CD14-positive monocyte (primary cell): ENCODE measurements around the gene RFX7. TPM values are rescaled to one million over a fixed set of nuclear protein-coding genes. Genes with fewer than 3 reads are reported as not detected.

Source experiments
- DNase-seq, 3 donors: peaks; one replicate each; pipeline ENCODE4 v3.0.0-alpha.2; 2011 to 2022
- H2AFZ ChIP-seq: 2 replicates; pipeline ENCODE4 v1.6.0; 2012; ENCODE audit warnings: mild to moderate bottlenecking, low read depth, low read length, inconsistent platforms; ENCODE audit not compliant: insufficient read depth, poor library complexity, severe bottlenecking
- H3K27ac ChIP-seq, 2 donors: 1 replicate in 1 of 2; 2 replicates in 1 of 2; pipeline ENCODE4 v1.5.1; 2012 to 2013; ENCODE audit warnings: low read length in 2 of 2, control low read depth in 1 of 2, inconsistent platforms in 1 of 2, low read depth in 1 of 2, mild to moderate bottlenecking in 1 of 2
- H3K27me3 ChIP-seq, 2 donors: one replicate each; pipeline versions ENCODE4 v1.6.0 to v1.6.1; 2011 to 2013; ENCODE audit warnings: low read length in 2 of 2; ENCODE audit not compliant: control insufficient read depth in 2 of 2, insufficient read depth in 2 of 2
- H3K36me3 ChIP-seq, 2 donors: replicated peaks in 1 of 2; 1 replicate in 1 of 2; 2 replicates in 1 of 2; pipeline versions ENCODE4 v1.5.1 to v1.6.1; 2012 to 2013; ENCODE audit warnings: low read length in 2 of 2, control low read depth in 1 of 2, inconsistent platforms in 1 of 2, mild to moderate bottlenecking in 1 of 2; ENCODE audit not compliant: insufficient read depth in 2 of 2, control insufficient read depth in 1 of 2
- H3K4me1 ChIP-seq, 2 donors: 1 replicate in 1 of 2; 2 replicates in 1 of 2; pipeline versions ENCODE4 v1.5.1 to v1.6.1; 2012 to 2013; ENCODE audit warnings: low read length in 2 of 2, control low read depth in 1 of 2, inconsistent platforms in 1 of 2, mild to moderate bottlenecking in 1 of 2, moderate library complexity in 1 of 2; ENCODE audit not compliant: insufficient read depth in 2 of 2, control insufficient read depth in 1 of 2
- H3K4me2 ChIP-seq: replicated peaks from 2 replicates; pipeline ENCODE3; 2012; ENCODE audit warnings: low read length, moderate library complexity, mild to moderate bottlenecking; ENCODE audit not compliant: poor library complexity, severe bottlenecking; ENCODE audit errors: extremely low read depth
- H3K4me3 ChIP-seq, 3 experiments: fragments of 200-600 bp in 1 of 3; sonication (generic) in 1 of 3; replicated peaks in 1 of 3; 1 replicate in 2 of 3; 2 replicates in 1 of 3; pipeline ENCODE4 v1.5.1; 2011 to 2013; ENCODE audit warnings: low read length in 3 of 3, mild to moderate bottlenecking in 3 of 3, control low read depth in 2 of 3, low read depth in 2 of 3, inconsistent platforms in 1 of 3, moderate library complexity in 1 of 3
- H3K79me2 ChIP-seq: 2 replicates; pipeline ENCODE4 v1.6.0; 2012; ENCODE audit warnings: mild to moderate bottlenecking, control low read depth, inconsistent platforms, low read length, moderate library complexity; ENCODE audit not compliant: insufficient read depth
- H3K9ac ChIP-seq: 2 replicates; pipeline ENCODE4 v1.6.0; 2017; ENCODE audit warnings: low read length, mild to moderate bottlenecking; ENCODE audit not compliant: insufficient read depth, poor library complexity, severe bottlenecking
- H3K9me3 ChIP-seq, 2 donors: replicated peaks in 1 of 2; 1 replicate in 1 of 2; 2 replicates in 1 of 2; pipeline versions ENCODE4 v1.5.1 to v1.6.1; 2012 to 2013; ENCODE audit warnings: low read length in 2 of 2, control low read depth in 1 of 2; ENCODE audit not compliant: control insufficient read depth in 1 of 2, insufficient read depth in 1 of 2
- H4K20me1 ChIP-seq: 2 replicates; pipeline ENCODE4 v1.6.0; 2012; ENCODE audit warnings: mild to moderate bottlenecking, low read length, control low read depth, moderate library complexity; ENCODE audit not compliant: insufficient read depth
- H3K27ac Mint-ChIP-seq, 7 donors: one replicate each; pipeline ENCODE4 v1.8.0; 2020; ENCODE audit warnings: mild to moderate bottlenecking in 7 of 7, mixed read lengths in 7 of 7, moderate library complexity in 6 of 7, inconsistent platforms in 2 of 7
- H3K27me3 Mint-ChIP-seq, 3 donors: one replicate each; pipeline ENCODE4 v1.8.0; 2021 to 2022; ENCODE audit warnings: low read depth in 3 of 3, mild to moderate bottlenecking in 3 of 3, mixed read lengths in 3 of 3, moderate library complexity in 3 of 3, inconsistent platforms in 1 of 3
- H3K36me3 Mint-ChIP-seq, 2 donors: one replicate each; pipeline ENCODE4 v1.8.0; 2020; ENCODE audit warnings: mixed read lengths in 2 of 2, inconsistent platforms in 1 of 2, mild to moderate bottlenecking in 1 of 2
- H3K4me1 Mint-ChIP-seq: one replicate; pipeline ENCODE4 v1.8.0; 2020; ENCODE audit warnings: mild to moderate bottlenecking, mixed read lengths
- H3K4me3 Mint-ChIP-seq, 2 donors: one replicate each; pipeline ENCODE4 v1.8.0; 2020; ENCODE audit warnings: mild to moderate bottlenecking in 2 of 2, mixed read lengths in 2 of 2, moderate library complexity in 1 of 2
- H3K9me3 Mint-ChIP-seq, 7 donors: one replicate each; pipeline ENCODE4 v1.8.0; 2020 to 2022; ENCODE audit warnings: mixed read lengths in 7 of 7, mild to moderate bottlenecking in 6 of 7, moderate library complexity in 6 of 7, inconsistent platforms in 2 of 7
- WGBS: methylation state at CpG from one replicate; pipeline ENCODE4 v1.1.5; 2013; ENCODE audit warnings: missing lambda C conversion rate; ENCODE audit not compliant: insufficient coverage; 5-methylcytosine and 5-hydroxymethylcytosine counted together
- intact Hi-C, 2 donors: fragments of 100-400 bp; cut with micrococcal nuclease; formaldehyde crosslinking; loops; one replicate each; pipeline versions ENCODE4 v1.15.0 to v1.15.1; 2023
- polyA plus RNA-seq, 3 donors: library from polyadenylated mRNA; depleted of rRNA in 1 of 3; unstranded in 2 of 3; stranded (reverse) in 1 of 3; fragments of 300-500 nt in 2 of 3; fragments of >200 nt in 1 of 3; fragmentation: Illumina TruSeq in 2 of 3; gene quantifications; 1 replicate in 2 of 3; 2 replicates in 1 of 3; pipeline ENCODE4 v1.2.3, GENCODE V29; 2012 to 2021
- TF ChIP-seq, protein P1 (sequence below): fragments of 200-600 bp; IDR thresholded peaks from one replicate; pipeline ENCODE4 v1.8.0; 2022; ENCODE audit warnings: antibody characterized with exemption, mild to moderate bottlenecking

The RFX7 gene
- polyA plus RNA-seq, 3 donors, result 1.0 to 2.9 (median 1.2) TPM

DNA sequence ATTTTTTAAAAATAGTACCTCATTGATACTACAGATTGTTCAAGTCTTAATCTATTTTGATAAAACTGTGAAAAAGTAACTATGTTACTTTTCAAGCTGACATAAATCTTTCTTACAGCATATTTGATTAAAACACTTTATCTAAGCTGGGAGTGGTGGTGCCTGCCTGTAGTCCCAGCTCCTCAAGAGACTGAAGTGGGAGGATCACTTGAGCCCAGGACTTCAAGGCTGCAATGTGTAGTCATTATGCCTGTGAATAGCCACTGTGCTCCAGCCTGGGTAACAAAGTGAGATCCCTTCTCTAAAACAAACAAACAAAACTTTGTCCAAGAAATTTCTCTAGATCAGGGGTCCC is 190.7 kb downstream of the RFX7 start:
- no peaks in the 10 kb centered on the region for H3K36me3 ChIP-seq
- no peaks in the 10 kb centered on the region for H3K79me2 ChIP-seq
- Mint-ChIP-seq H3K4me3 (no peak overlapping the region), H3K27me3 (no peaks in the 10 kb centered on the region), H3K36me3 (no peaks in the 10 kb centered on the region), H3K9me3 (peaks cover 0 to 3% (median 0%) of the 10 kb centered on the region in 7 donors), H3K4me1 (no peaks in the 10 kb centered on the region), H3K27ac (no peak overlapping the region)
- no peaks in the 10 kb centered on the region for H3K4me1 ChIP-seq
- H3K9ac ChIP-seq, result no peak overlapping the region
- no peak overlapping the region for H3K4me2 ChIP-seq
- H3K27ac ChIP-seq, result no peak overlapping the region
- H3K4me3 ChIP-seq, result no peak overlapping the region
- TF ChIP-seq, protein P1, sequence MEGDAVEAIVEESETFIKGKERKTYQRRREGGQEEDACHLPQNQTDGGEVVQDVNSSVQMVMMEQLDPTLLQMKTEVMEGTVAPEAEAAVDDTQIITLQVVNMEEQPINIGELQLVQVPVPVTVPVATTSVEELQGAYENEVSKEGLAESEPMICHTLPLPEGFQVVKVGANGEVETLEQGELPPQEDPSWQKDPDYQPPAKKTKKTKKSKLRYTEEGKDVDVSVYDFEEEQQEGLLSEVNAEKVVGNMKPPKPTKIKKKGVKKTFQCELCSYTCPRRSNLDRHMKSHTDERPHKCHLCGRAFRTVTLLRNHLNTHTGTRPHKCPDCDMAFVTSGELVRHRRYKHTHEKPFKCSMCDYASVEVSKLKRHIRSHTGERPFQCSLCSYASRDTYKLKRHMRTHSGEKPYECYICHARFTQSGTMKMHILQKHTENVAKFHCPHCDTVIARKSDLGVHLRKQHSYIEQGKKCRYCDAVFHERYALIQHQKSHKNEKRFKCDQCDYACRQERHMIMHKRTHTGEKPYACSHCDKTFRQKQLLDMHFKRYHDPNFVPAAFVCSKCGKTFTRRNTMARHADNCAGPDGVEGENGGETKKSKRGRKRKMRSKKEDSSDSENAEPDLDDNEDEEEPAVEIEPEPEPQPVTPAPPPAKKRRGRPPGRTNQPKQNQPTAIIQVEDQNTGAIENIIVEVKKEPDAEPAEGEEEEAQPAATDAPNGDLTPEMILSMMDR, result peak; percentile 53
- H3K9me3 ChIP-seq, result no peaks in the 10 kb centered on the region
- H2AFZ ChIP-seq, result no peak overlapping the region
- intact Hi-C loops, result loop anchor here in 1 of 2 donors (10.0 kb wide), 1 partner anchor 58 kb away; the partner anchor contains the start of gene NEDD4
- no peaks in the 10 kb centered on the region for H3K27me3 ChIP-seq
- DNase-seq, result no peak
- H4K20me1 ChIP-seq, result no peaks in the 10 kb centered on the region

DNA sequence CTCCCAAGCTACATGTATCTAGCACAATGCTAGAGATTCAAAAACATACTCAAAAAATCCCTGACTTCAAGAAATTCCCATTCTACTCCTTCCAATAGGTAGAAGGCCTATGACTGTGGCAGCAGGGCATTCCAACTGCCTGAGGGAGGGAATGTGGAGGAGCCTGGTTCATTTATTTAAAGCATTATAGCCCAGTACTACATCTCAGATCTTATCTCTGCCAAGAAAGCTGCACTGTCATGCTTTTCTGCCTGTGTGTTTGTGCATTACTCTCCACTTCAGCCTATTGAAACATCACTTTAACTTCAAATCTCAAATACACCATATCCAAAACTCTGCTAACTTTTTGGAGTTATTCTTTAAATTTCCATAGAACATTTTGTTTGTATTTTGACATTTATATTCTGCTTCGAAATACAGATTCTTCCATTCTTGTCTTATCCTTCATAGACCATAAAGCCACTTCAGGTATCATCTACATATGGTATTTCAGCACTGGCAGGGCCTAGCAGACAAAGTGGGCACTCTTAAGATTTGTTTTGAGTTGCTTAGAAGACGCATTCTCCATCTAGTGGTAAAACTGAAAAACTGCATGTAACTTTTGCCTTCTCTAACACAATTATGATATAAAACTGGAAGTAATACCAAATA is 191.2 kb downstream of the RFX7 start:
- H3K27ac Mint-ChIP-seq, result no peak overlapping the region
- DNase-seq, result peak in 1 of 3 donors; percentile 16
- no peaks in the 10 kb centered on the region for H4K20me1 ChIP-seq
- TF ChIP-seq, protein P1, result peak; percentile 83
- H3K4me1 Mint-ChIP-seq, result no peaks in the 10 kb centered on the region
- H3K36me3 ChIP-seq, result no peaks in the 10 kb centered on the region
- intact Hi-C loops, result loop anchor here in 1 of 2 donors (10.0 kb wide), 1 partner anchor 58 kb away; the partner anchor contains the start of gene NEDD4
- H3K9me3 ChIP-seq, result no peaks in the 10 kb centered on the region
- H3K27me3 ChIP-seq, result no peaks in the 10 kb centered on the region
- no peaks in the 10 kb centered on the region for H3K36me3 Mint-ChIP-seq
- peak overlapping the region; percentile 22 for H2AFZ ChIP-seq
- H3K4me2 ChIP-seq, result no peak overlapping the region
- H3K79me2 ChIP-seq, result no peaks in the 10 kb centered on the region
- no peak overlapping the region for H3K9ac ChIP-seq
- no peaks in the 10 kb centered on the region for H3K4me1 ChIP-seq
- H3K9me3 Mint-ChIP-seq, result peaks cover 0 to 3% (median 0%) of the 10 kb centered on the region in 7 donors
- no peak overlapping the region for H3K27ac ChIP-seq
- WGBS, result no CpG with 5 or more reads among the region's 2 CpGs
- no peak overlapping the region for H3K4me3 ChIP-seq
- peaks cover 0 to 2% (median 0%) of the 10 kb centered on the region in 3 donors for H3K27me3 Mint-ChIP-seq
- no peak overlapping the region for H3K4me3 Mint-ChIP-seq
